Measurements from ENCODE around the gene KRTAP5-6.

The KRTAP5-6 gene

DNA sequence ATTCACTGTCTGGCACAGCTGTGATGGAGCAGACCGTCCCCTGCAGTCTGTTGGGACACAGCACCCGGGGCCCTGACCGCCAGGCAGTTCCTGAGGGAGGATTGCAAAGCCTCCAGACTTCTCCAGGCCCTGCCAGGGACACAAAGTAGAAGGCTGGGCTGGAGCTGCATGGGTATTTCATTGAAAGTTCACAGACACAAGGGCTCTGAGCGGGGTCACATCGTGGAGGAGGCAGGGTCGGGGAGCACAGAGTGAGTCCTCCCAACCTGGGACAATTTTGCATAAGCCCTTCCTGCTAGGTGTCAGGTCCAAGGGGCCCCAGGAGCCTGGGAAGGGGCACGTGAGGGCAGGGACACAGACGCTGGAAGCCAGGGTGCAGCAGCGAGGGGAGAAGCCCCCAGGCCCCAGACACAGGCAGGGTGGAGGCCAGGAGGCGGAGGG, 37.7 kb downstream of the KRTAP5-6 start:
- DNase-seq: no peak

DNA sequence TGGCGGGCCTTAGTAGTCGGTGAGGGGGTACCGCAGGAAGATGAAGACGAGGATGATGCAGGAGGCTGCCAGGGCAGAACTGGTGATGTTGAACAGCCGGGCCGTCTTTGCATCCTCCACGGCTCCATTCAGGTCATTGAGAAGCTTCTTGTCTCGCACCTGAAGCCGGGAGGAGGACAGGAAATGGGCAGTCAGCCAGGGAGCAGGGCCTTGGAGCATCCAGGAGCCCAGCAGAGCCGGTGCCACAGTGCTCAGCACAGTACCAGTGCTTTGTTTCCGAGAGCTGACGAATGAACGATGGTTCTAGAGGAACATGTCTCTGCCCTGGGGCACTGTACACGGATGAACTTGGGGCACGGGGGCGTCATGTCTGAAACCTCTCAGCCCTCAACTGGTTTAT, 38.3 kb downstream of the KRTAP5-6 start:
- no peak for DNase-seq

DNA sequence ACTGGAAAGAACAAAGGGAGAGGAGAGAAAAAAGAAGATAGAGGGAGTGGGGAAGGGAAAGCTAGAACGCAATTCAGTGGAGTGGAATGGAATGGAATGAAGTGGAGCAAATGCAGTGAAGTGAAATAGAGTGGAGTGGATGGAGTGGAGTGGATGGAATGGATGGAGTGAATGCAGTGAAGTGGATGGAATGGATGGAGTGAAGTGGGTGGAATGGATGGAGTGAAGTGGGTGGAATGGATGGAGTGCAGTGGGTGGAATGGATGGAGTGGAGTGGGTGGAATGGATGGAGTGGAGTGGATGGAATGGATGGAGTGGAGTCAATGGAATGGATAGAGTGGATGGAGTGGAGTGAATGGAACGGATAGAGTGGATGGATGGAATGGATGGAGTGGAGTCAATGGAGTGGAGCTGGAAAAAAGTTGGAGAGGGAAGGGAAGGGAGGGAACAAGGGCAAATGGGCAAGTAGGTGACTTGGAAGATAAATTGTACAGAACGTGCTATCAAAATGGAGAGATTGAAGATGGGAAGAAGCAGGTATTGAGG, 39.5 kb downstream of the KRTAP5-6 start:
- DNase-seq: no peak

DNA sequence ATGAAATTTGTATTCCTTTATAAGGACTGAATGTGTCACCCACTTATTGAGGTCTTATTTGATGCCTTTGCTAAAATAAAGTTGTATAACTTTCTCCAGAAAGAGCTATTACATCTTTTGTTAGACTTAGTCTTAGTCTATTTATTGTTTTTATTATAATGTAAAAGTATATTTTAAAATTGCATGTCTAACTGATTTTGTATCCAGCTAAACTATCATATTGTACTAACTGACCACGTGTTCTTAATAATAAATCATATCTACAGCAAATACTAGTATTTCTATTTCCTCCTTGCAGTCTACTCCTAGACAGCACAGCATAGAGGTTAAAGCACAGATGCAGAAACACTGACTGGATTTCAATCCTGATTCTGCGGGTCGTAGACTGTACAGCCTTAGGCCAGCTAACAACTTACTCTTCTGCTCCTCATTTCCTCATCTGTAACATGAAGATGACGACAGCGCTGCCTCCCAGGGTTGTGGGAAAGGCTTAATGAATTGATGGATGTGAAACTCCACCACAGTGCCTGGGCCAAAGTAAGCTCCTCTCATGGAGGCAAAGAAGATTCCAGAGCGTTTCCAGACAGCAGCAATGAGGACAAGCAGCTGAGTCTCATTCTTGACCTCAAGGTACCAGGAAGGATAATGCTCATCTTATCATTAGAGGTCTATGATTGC, 40.2 kb downstream of the KRTAP5-6 start:
- DNase-seq: no peak

DNA sequence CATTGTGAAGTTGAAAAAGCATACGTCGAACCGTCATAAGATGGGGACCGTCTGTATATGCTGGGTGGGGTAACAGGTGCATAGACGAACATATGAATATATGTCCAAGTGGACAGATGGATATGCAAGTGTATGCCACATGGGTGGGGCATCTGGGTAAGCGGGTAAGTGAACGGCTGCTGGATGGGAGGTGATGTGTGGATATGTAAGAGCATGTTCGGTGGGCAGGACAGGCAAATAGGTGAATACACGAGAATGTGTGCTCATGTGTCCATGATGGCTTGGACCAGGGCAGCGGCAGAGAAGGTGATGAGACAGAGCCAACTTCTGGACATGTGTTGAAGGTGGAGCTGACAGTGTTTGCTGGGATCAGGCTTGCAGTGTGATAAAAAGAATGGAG, 41.4 kb downstream of the KRTAP5-6 start:
- no peak for DNase-seq

DNA sequence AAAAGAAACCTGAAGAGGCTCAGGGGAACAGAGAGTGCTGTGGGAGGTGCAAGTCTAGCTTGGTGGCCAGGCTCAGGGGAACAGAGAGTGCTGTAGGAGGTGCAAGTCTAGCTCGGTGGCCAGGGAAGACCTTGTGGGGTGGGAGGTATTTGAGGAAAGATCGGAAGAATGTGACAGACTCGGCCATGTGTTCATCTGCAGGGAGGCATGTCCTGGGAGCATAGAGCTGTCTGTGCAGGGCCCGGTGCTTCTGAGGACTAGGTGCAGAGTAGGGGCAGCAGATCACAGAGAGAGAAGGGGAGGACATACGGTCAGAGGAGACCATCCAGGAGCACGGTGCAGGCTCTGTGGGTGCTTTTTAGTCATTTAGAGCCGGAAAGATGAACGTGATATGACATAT, 42.6 kb downstream of the KRTAP5-6 start:
- DNase-seq: no peak

DNA sequence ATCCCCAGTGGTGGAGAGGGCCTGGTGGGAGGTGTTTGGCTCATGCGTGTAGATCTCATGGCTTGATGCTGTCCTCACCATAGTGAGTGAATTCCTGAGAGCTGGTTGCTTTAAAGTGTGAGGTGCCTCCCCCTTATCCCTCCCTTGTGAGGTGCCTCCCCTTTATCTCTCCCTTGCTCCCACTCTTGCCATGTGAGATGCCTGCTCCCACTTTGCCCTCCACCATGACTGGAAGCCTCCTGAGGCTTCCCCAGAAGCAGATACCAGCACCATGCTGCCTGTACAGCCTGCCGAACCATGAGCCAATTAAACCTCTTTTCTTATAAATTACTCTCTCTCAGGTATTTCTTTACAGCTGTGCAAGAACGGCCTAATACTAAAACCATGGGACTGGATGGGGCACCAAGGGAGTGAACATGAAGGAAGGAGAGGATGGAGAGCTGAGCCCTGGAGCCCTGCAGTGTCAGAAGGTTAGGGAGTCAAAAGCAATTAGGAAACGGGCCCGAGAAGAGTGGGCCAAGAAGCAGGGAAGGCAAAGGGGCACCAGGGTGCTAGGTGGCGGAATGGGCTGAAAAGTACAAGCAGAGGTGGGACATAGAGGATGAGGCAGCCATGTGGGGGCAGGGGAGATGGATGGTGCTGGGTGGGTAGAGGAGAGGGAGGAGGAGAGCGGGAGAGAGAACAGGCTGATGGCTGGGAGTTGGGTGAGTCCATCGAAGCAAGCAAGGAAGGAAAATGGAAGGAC, 44.0 kb downstream of the KRTAP5-6 start:
- no peak for DNase-seq

DNA sequence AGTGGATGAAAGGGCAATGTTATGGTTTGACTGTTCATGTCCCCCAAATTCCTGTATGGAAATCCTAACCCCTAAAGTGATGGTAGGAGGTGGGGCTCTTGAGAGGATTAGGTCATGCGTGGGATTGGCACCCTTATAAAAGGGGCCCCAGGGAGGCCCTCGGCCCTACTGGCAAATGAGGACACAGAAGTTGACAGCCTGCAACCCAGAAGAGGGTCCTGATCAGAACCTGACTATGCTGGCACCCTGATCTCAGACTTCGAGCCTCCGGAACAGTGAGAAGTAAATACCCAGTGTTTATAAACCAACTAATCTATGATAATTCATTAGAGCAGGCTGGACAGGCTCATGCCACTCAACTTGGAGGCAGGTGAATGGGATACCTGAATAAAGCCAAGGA, 44.7 kb downstream of the KRTAP5-6 start:
- no peak for DNase-seq

DNA sequence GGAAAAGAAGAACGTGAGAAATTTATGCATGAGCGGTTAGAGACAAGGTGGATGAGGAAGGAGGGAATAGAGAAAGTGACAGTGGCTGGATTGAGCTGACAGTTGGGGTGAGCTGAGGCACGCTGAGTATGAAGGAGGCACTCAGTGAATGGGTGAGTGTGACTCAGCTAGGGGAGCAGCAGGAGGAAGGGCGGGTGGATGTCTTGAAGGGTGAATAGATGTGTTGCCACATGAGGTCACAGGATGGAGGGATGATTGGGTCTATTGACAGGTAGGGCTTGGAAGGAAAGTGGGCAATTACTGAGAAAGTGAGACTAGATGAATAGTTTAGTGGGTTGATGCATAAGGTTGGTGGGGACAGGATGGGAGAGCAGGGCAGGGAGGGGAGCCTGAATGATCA, 45.4 kb downstream of the KRTAP5-6 start:
- no peak for DNase-seq

DNA sequence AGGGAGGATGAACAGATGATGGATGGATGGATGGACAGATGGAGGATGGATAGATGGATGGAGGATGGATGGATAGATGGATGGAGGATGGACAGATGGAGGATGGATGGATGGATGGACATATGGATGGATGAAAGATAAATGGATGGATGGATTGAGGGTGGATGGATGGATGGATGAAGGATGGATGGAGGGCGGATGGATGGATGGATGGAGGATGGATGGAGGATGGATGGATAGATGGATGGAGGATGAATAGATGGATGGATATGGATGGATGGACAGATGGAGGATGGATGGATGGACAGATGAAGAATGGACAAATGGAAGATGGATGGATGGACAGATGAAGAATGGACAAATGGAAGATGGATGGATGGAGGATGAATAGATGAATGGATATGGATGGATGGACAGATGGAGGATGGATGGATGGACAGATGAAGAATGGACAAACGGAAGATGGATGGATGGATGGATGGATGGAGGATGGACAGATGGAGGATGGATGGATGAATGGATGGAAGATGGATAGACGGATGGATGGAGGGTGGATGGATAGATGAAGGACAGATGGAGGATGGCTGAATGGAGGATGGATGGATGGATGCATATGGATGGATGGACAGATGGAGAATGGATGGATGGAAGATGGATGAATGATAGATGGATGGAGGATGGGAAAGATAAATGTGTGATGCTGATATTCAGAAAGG, 46.0 kb downstream of the KRTAP5-6 start:
- DNase-seq: no peak

DNA sequence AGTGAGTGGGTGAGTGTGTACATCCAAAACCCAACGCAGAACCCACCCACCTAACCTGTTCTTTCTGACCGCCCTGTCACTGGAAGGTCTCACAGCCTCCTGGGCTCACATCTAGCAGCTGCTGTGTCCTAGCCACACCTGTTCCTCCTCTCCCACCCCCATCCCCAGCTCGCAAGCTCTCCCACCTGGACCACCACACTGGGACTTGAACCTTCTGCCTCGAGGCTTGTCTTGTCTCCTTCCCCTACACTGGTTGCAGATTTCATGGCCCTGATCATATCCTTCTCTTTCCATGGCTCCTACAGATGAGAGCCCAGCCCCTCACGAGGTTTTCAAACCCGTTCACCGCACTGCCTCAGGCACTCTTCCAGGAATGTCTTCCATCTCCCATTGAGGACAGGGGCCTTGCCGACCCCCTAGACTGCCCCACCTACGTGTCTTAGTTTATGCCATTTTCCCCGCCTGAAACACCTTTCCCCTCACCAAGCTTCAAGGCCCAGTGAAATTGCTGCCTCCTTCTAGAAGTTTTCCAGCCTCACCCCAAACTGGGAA, 46.7 kb downstream of the KRTAP5-6 start:
- no peak for DNase-seq

DNA sequence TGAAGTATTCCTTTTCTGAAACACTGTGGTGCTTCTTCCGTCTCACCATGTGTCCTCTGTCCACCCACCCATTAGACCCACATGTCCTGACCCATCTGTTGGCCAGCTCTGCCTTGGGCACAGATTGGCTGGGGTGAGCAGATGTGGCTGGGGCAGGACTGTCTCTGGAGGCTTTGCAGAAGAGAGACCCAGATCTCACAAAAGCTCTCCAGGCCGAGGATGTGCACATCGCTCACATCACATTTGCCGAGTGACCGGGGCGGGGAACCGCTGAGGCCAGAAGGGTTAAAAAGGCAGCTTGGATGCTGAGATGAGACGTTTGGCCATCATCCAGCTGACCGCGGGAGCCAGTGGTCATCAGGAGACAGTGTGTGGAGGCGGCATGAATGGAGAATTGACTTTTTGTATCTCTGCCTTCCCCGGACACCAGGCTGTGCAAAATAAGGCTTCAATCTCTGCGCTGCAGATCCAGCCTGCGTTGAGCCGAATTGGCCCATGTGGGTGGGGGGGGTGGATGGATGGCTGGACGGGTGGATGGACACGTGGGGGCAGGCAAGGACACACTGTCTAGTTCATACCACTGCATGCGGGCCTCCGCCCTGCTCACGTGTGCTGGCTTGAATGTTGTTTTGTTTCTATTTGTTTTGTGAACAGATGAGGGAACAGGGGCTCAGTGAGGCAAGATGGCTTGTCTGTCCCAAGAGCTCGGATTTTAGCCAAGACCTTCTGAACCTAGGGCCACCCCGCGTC, 47.3 kb downstream of the KRTAP5-6 start:
- DNase-seq: no peak

DNA sequence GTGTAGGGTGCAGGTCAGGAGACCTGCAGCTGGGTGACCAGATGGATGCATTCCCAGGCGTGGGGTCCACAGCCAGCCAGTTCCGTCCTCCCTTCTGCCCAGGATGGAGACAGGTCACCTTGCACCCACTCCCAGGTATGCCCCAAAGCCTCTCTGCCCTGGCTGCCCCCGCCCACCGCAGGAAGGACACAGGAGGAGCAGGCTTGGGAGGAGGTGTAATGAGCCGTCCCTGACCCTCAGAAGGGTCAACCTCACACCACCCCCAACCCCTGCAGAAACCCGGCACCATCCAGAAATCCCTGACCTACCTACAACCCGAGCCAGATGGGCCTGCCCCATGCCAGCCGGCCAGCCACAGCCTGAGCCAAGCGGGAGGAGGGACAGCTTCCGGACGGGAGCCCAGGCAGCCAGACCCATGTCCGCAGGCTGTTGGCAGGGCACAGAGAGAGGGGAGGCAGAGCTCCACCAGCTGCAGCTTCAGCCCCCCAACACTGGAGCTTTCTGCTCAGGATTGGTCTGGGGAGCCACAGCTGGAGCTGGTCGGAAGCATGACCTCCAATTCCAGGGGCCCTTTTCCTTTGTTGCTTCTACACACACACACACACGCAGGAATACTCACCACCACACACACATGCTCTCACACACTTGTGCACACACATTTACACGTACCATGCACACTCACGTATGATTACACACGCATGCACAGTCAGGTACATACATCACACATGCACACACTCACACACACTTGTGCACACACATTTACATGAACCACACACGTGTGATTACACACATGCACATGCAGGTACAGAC, 48.1 kb downstream of the KRTAP5-6 start:
- no peak for DNase-seq

DNA sequence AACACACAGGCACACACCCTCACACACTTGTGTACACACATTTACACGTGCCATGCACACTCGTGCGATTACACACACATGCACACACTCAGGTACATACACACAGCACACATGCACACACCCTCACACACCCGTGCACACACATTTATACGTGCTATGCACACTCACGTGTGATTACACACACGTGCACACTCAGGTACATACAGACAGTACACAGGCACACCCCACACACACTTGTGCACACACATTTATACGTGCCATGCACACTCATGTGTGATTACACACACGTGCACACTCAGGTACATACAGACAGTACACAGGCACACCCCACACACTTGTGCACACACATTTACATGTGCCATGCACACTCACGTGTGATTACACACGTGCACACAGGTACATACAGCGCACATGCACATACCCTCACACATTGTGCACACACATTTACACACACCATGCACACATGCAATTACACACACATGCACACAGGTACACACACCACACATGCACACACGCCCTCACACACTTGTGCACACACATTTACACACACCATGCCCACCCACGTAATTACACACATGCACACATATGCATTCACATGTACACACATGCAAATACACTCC, 48.8 kb downstream of the KRTAP5-6 start:
- no peak for DNase-seq

DNA sequence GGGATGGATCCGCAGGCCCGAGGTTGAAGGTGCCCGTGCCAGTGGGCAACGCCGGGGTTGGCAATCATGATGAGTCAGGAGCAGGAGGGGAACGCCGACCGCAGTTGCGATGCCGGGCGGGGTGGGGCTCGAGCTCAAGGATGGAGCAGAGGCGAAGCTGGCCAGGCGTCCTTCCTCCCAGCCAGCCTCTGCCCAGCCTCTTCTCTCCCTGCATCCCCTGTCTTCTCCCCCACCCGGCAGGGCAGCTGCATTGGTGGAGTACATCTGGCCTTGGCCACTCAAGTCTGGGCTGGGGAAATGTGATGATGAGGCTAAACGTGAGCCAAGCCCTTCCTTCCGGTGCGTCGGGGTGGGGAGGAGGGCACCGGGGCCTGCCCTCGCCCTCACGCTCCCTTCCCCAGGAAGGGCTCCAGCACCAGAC, 49.5 kb downstream of the KRTAP5-6 start:
- no peak for DNase-seq

DNA sequence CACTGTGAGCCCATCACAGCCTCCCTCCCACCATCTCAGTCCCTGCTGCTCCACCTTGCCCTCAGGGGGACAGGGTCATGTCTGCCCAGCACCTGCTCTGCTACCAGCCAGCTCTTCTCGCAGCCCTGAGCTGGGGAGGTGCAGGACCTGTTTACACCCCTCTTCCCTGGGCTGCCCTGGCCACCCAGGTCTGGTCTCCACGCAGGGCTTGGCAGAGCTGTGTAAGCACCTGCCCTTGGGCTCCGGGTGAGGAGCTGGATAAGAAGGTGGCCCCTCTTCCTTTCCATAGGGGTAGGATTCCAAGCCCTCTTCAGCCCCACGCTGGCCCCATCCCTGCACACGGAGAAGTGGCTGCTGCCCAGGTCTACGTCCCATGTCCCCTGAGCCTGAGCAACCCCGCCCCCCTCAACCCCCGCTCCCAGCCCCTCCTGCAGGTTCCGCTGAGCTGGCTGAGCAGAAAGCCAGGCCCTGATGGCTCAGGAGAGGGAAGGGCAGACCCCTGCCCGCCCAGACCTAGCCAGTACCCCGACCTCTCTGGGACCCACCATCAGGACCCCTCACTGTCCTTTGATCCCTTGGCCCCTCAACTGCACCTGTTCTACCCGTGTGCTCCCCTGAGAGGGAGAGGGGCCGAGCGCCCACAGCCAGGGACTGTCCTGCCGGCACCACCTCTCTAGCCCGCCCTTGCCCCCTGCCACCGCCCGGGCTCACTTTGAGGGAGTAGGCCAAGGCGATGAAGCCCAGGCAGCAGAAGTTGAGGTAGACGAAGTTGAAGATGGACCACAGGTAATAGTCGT, 50.2 kb downstream of the KRTAP5-6 start:
- no peak for DNase-seq

Measured in amniotic stem cell (primary cell).